ENCODE data around the gene CPED1. TPM values are rescaled to one million over a fixed set of nuclear protein-coding genes. Genes with fewer than 3 reads are reported as not detected.
"Not testable (repeated sequence)": the region's sequence is repeated elsewhere in the genome, so short reads cannot be mapped to it uniquely, and the experiment has no call there.

Gene CPED1
- total RNA-seq, 1 donor from 2014 or later, result 0.77 TPM

GRCh38 chr7:121307021-121307574, 318.6 kb downstream of the CPED1 start:
- DNase-seq (ENCODE audit: low read depth in 2 of 2), result no peak

- DNase-seq (ENCODE audit: low read depth in 2 of 2), result no peak
Measured at GRCh38 chr7:121313220-121313792, 324.8 kb downstream of the CPED1 start.

GRCh38 chr7:121313793-121314676, 325.5 kb downstream of the CPED1 start:
- no peak for DNase-seq (ENCODE audit: low read depth in 2 of 2)

GRCh38 chr7:121315170-121315569, 326.7 kb downstream of the CPED1 start:
- not testable (repeated sequence) for DNase-seq (ENCODE audit: low read depth in 2 of 2)

- DNase-seq (ENCODE audit: low read depth in 2 of 2), result no peak
Measured at GRCh38 chr7:121322460-121322859, 333.9 kb downstream of the CPED1 start.

GRCh38 chr7:121323515-121324302, 335.2 kb downstream of the CPED1 start:
- DNase-seq (ENCODE audit: low read depth in 2 of 2), result no peak

GRCh38 chr7:121327671-121328070, 339.2 kb downstream of the CPED1 start:
- no peak for DNase-seq (ENCODE audit: low read depth in 2 of 2)

- DNase-seq (ENCODE audit: low read depth in 2 of 2), result no peak
Measured at GRCh38 chr7:121328508-121329190, 340.1 kb downstream of the CPED1 start, which contains the start of gene WNT16. Gene WNT16 (plus strand): TSS chr7:121329000. CDS start chr7:121329293, 293 bp downstream.

GRCh38 chr7:121329191-121330052, 340.9 kb downstream of the CPED1 start:
- DNase-seq (ENCODE audit: low read depth in 2 of 2), result no peak

- no peak for DNase-seq (ENCODE audit: low read depth in 2 of 2)
Measured at GRCh38 chr7:121330053-121330833, 341.7 kb downstream of the CPED1 start.

- DNase-seq (ENCODE audit: low read depth in 2 of 2), result no peak
Measured at GRCh38 chr7:121331048-121331447, 342.5 kb downstream of the CPED1 start.

- no peak for DNase-seq (ENCODE audit: low read depth in 2 of 2)
Measured at GRCh38 chr7:121331574-121331973, 343.1 kb downstream of the CPED1 start.

GRCh38 chr7:121334376-121334775, 345.9 kb downstream of the CPED1 start:
- no peak for DNase-seq (ENCODE audit: low read depth in 2 of 2)

GRCh38 chr7:121334875-121335648, 346.6 kb downstream of the CPED1 start:
- DNase-seq (ENCODE audit: low read depth in 2 of 2), result no peak

- DNase-seq (ENCODE audit: low read depth in 2 of 2), result no peak
Measured at GRCh38 chr7:121336579-121336978, 348.1 kb downstream of the CPED1 start.

- no peak for DNase-seq (ENCODE audit: low read depth in 2 of 2)
Measured at GRCh38 chr7:121337398-121337797, 348.9 kb downstream of the CPED1 start.

GRCh38 chr7:121339082-121339481, 350.6 kb downstream of the CPED1 start:
- no peak for DNase-seq (ENCODE audit: low read depth in 2 of 2)

- DNase-seq (ENCODE audit: low read depth in 2 of 2), result no peak
Measured at GRCh38 chr7:121341933-121342332, 353.4 kb downstream of the CPED1 start.

- DNase-seq (ENCODE audit: low read depth in 2 of 2), result no peak
Measured at GRCh38 chr7:121342631-121343030, 354.1 kb downstream of the CPED1 start.
